A549 (cell line): ENCODE results near the gene TM2D3. TPM values are rescaled to one million over a fixed set of nuclear protein-coding genes. Genes with fewer than 3 reads are reported as not detected.

Experiments
- ATAC-seq, 2 experiments: fragments of 200-7000 bp in 1 of 2; fragments of >200 bp in 1 of 2; cut with Nextera tagmentation in 1 of 2; cut with Tn5 transposase in 1 of 2; 3 replicates each; pipeline versions ENCODE4 v1.8.0 to v1.9.1; 2018 to 2020; ENCODE audit warnings: mild to moderate bottlenecking in 1 of 2, moderate library complexity in 1 of 2
- CTCF ChIA-PET: fragments of 300-600 bp; sonication (Branson Sonifier 250); formaldehyde crosslinking; extraction: SDS; loops from one replicate; lab custom pipeline; 2021; ENCODE audit warnings: antibody characterized with exemption, inconsistent platforms; lab: Yijun Ruan, JAX
- POLR2A ChIA-PET: fragments of 350-600 bp; formaldehyde crosslinking; extraction: SDS; loops from one replicate; lab custom pipeline; 2021; ENCODE audit warnings: antibody characterized with exemption, inconsistent platforms; lab: Yijun Ruan, JAX
- DNase-seq, 2 experiments: peaks; one replicate each; pipeline versions ENCODE4 v3.0.0 to v3.0.0-alpha.2; 2011 to 2016; ENCODE audit warnings: low read depth in 1 of 2, low spot score in 1 of 2
- FAIRE-seq: peaks from 2 replicates; lab custom pipeline; 2011; peaks lifted over from hg19 to GRCh38; lab: Jason Lieb, UNC
- H3K27ac ChIP-seq, 2 experiments: fragments of >200 bp; sonication (Bioruptor Twin); formaldehyde crosslinking; 3 replicates each; pipeline ENCODE4 v1.5.1; 2016 to 2017
- H3K4me1 ChIP-seq: fragments of >200 bp; sonication (Bioruptor Twin); formaldehyde crosslinking; 3 replicates; pipeline ENCODE4 v1.6.1; 2016
- H3K4me2 ChIP-seq: fragments of >200 bp; sonication (Bioruptor Twin); formaldehyde crosslinking; 3 replicates; pipeline ENCODE4 v1.6.1; 2016
- H3K4me3 ChIP-seq: fragments of >200 bp; sonication (Bioruptor Twin); formaldehyde crosslinking; 3 replicates; pipeline ENCODE4 v1.5.1; 2016
- H3K9me3 ChIP-seq: fragments of >200 bp; sonication (Bioruptor Twin); formaldehyde crosslinking; 3 replicates; pipeline ENCODE4 v1.6.1; 2016
- CBX2 ChIP-seq: fragments of 200-600 bp; sonication (generic); IDR thresholded peaks from 2 replicates; pipeline ENCODE4 v1.6.1; 2016; ENCODE audit warnings: low read depth, mild to moderate bottlenecking, borderline replicate concordance
- CBX8 ChIP-seq: fragments of 200-600 bp; sonication (generic); IDR thresholded peaks from 2 replicates; pipeline ENCODE4 v1.6.1; 2016
- ELK1 ChIP-seq: fragments of 150-350 bp; IDR thresholded peaks from 2 replicates; pipeline ENCODE4 v1.6.1; 2014; ENCODE audit warnings: low read depth, mild to moderate bottlenecking, low read length
- FOSL2 ChIP-seq, 2 experiments: fragments of 450-650 bp in 1 of 2; fragments of >200 bp in 1 of 2; sonication (Bioruptor Twin) in 1 of 2; formaldehyde crosslinking; IDR thresholded peaks; 2 replicates each; pipeline versions ENCODE4 v1.5.0 to v1.6.1; 2016 to 2020; ENCODE audit warnings: mild to moderate bottlenecking in 1 of 2, moderate library complexity in 1 of 2
- HES2 ChIP-seq: fragments of >200 bp; sonication (Bioruptor Twin); formaldehyde crosslinking; IDR thresholded peaks from 2 replicates; pipeline ENCODE4 v1.6.1; 2016
- HEYL ChIP-seq: fragments of 250-450 bp; sonication (Bioruptor Pico); IDR thresholded peaks from 2 replicates; pipeline ENCODE4 v1.8.0; 2021; ENCODE audit warnings: mild to moderate bottlenecking, moderate library complexity
- HOXA7 ChIP-seq: fragments of 250-450 bp; sonication (Bioruptor Pico); IDR thresholded peaks from 2 replicates; pipeline ENCODE4 v1.5.0; 2020; ENCODE audit warnings: mild to moderate bottlenecking, moderate library complexity
- NFE2L2 ChIP-seq: fragments of 150-350 bp; conservative IDR thresholded peaks from 2 replicates; pipeline ENCODE4 v1.6.1; 2014; ENCODE audit warnings: low read length
- RAD21 ChIP-seq, 2 experiments: fragments of >200 bp in 1 of 2; sonication (Bioruptor Twin) in 1 of 2; formaldehyde crosslinking in 1 of 2; IDR thresholded peaks in 1 of 2; conservative IDR thresholded peaks in 1 of 2; 2 replicates in 1 of 2; 3 replicates in 1 of 2; pipeline ENCODE4 v1.6.1; 2012 to 2018; ENCODE audit warnings: inconsistent platforms in 1 of 2
- RARB ChIP-seq: fragments of 250-450 bp; sonication (Bioruptor Pico); IDR thresholded peaks from 2 replicates; pipeline ENCODE4 v1.8.0; 2021; ENCODE audit warnings: mild to moderate bottlenecking, moderate library complexity
- RCOR1 ChIP-seq: fragments of 150-350 bp; IDR thresholded peaks from 2 replicates; pipeline ENCODE4 v1.6.1; 2014; ENCODE audit warnings: antibody characterized with exemption, low read length, low read depth
- SREBF2 ChIP-seq: fragments of 450-650 bp; IDR thresholded peaks from 2 replicates; pipeline ENCODE4 v1.6.1; 2014; ENCODE audit warnings: mild to moderate bottlenecking, moderate library complexity
- TFCP2L1 ChIP-seq: fragments of 250-450 bp; sonication (Bioruptor Pico); IDR thresholded peaks from 2 replicates; pipeline ENCODE4 v1.5.0; 2021; ENCODE audit warnings: mild to moderate bottlenecking
- TP53 ChIP-seq: fragments of 250-450 bp; sonication (Bioruptor Pico); IDR thresholded peaks from 2 replicates; pipeline ENCODE4 v1.5.0; 2021; ENCODE audit warnings: mild to moderate bottlenecking, moderate library complexity
- ZSCAN20 ChIP-seq: fragments of 250-450 bp; sonication (Bioruptor Pico); IDR thresholded peaks from 2 replicates; pipeline ENCODE4 v1.8.0; 2022; ENCODE audit warnings: mild to moderate bottlenecking, moderate library complexity
- WGBS: methylation state at CpG from one replicate; pipeline ENCODE4 v1.1.6; 2017; ENCODE audit errors: missing lambda C conversion rate; 5-methylcytosine and 5-hydroxymethylcytosine counted together
- polyA plus RNA-seq, 4 experiments: library from polyadenylated mRNA; depleted of rRNA in 3 of 4; stranded (reverse); fragments of >200 nt; fragmentation: RNase III in 1 of 4; extraction: RNeasy Plus Mini Kit Qiagen cat#74134 plus additional on column Dnase treatment in 1 of 4; gene quantifications; 2 replicates in 3 of 4; 3 replicates in 1 of 4; pipeline ENCODE4 v1.2.3, GENCODE V29; 2011 to 2017
- TF ChIP-seq, protein P1 (sequence below): fragments of 250-450 bp; sonication (Bioruptor Pico); IDR thresholded peaks from 2 replicates; pipeline ENCODE4 v1.5.0; 2020; ENCODE audit warnings: low read depth, mild to moderate bottlenecking, moderate library complexity
- TF ChIP-seq, protein P2 (sequence below): IDR thresholded peaks from 2 replicates; pipeline ENCODE4 v1.6.1; 2012
- TF ChIP-seq, protein P3 (sequence below): fragments of 450-650 bp; IDR thresholded peaks from 2 replicates; pipeline ENCODE4 v1.6.1; 2014; ENCODE audit warnings: antibody characterized with exemption

Gene TM2D3
- polyA plus RNA-seq, 2 of the 4 experiments (the other 2 are of a cell fraction): 39.6 to 76.6 TPM

DNA sequence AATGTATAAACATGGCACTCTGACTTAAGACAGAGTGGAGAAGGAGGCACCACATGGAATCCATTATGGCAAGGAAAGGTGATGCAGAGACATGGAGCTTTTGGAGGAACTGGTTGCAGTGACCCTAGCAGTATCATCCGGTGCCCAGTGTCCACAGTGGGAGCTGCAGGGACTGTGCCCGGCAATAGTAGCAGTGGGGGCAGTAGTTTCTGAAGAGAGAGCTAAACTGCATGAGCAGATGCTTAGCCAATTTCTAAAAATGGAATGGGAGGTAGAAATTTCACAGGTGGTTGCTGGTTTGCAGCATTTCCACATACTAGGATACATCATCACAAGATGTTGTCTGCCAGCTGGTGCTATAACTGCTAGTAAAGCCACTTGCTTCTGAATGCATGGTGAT is 7.8 kb upstream of the TM2D3 start:
- Histone ChIP-seq H3K4me3 (no peak overlapping the region), H3K9me3 (no peaks in the 10 kb centered on the region), H3K27ac (no peak overlapping the region), H3K4me2 (no peak overlapping the region), H3K4me1 (no peaks in the 10 kb centered on the region)
- DNase-seq: no peak
- 96% methylated on average over 2 of the region's 2 CpGs for WGBS
- no peak for ATAC-seq
- TF ChIP-seq TP53 (CRISPR knock-in tag): no peak
- no peak for TF ChIP-seq RAD21 (conservative IDR thresholded peaks at IDR 0.05 in 1 of 2, IDR thresholded peaks at IDR 0.05 in 1 of 2)
- no peak for FAIRE-seq
- POLR2A ChIA-PET: no interaction called here
- CTCF ChIA-PET: interaction anchor here (0.7 to 9.2 kb wide), 4 partner anchors 19 to 344 kb away, joined by 3 to 71 read pairs (median 3); no protein-coding TSS in a partner anchor

DNA sequence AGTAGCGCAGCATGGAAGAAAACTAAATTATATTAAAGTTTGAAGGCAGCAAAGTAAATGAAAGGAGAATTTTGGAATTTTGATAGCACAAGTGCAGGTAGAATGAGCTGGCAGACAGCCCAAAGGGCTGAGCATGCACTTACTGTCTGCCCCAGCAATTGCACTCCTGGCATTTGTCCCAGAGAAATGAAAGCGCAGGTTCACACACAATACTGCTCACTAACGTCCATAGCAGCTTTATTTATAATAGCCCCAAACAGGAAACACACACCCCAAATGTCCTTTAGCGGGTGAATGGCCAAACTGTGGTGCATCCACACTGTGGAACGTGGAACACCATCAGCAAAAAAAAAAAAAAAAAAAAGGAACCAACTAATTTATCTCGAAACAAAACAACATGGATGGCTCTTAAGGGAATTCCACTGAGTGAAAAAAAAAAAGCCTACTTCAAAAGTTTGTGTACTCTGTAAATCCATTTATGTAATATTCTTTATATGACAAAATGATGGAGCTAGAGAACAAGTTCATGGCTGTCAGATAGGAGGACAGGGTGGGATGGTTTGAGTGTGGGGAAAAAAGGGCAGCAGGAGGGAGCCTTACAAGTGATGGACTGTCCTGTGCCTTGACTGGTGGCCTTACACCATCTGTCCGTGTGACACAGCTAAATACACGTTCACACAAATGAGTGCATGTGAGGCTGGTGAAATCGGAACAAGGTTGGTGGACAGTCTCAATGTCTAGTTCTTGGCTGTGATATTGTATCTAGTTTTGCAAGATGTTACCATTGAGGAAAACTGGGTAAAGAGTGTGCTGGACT is 6.0 kb upstream of the TM2D3 start:
- CTCF ChIA-PET: interaction anchor here (0.6 to 9.2 kb wide), 6 partner anchors 10 to 400 kb away, joined by 4 to 71 read pairs (median 5); no protein-coding TSS in a partner anchor
- Histone ChIP-seq H3K4me3 (no peak overlapping the region), H3K4me1 (peaks cover 3% of the 10 kb centered on the region; the same call in 1 of the 3 replicates), H3K4me2 (no peak overlapping the region), H3K9me3 (no peaks in the 10 kb centered on the region), H3K27ac (no peak overlapping the region)
- ATAC-seq (no peak), FAIRE-seq (no peak), DNase-seq (no peak)
- 84% methylated on average over 9 of the region's 9 CpGs for WGBS
- POLR2A ChIA-PET: no interaction called here
- TF ChIP-seq ELK1 (no peak), RAD21 (conservative IDR thresholded peaks at IDR 0.05 in 1 of 2, IDR thresholded peaks at IDR 0.05 in 1 of 2) (no peak), RARB (no peak), ZSCAN20 (CRISPR knock-in tag) (no peak), CBX2 (no peak), HOXA7 (CRISPR knock-in tag) (no peak), RCOR1 (no peak), TFCP2L1 (CRISPR knock-in tag) (no peak), SREBF2 (no peak), NFE2L2 (no peak), FOSL2 (IDR thresholded peaks at IDR 0.05) (no peak), FOSL2 (CRISPR knock-in tag; IDR thresholded peaks at IDR 0.05) (no peak), HES2 (no peak), HEYL (CRISPR knock-in tag) (no peak), CBX8 (no peak)
- TF ChIP-seq, protein P1, sequence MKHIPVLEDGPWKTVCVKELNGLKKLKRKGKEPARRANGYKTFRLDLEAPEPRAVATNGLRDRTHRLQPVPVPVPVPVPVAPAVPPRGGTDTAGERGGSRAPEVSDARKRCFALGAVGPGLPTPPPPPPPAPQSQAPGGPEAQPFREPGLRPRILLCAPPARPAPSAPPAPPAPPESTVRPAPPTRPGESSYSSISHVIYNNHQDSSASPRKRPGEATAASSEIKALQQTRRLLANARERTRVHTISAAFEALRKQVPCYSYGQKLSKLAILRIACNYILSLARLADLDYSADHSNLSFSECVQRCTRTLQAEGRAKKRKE (CRISPR knock-in tag): no peak
- TF ChIP-seq, protein P2, sequence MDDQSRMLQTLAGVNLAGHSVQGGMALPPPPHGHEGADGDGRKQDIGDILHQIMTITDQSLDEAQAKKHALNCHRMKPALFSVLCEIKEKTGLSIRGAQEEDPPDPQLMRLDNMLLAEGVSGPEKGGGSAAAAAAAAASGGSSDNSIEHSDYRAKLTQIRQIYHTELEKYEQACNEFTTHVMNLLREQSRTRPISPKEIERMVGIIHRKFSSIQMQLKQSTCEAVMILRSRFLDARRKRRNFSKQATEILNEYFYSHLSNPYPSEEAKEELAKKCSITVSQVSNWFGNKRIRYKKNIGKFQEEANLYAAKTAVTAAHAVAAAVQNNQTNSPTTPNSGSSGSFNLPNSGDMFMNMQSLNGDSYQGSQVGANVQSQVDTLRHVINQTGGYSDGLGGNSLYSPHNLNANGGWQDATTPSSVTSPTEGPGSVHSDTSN: no peak
- TF ChIP-seq, protein P3, sequence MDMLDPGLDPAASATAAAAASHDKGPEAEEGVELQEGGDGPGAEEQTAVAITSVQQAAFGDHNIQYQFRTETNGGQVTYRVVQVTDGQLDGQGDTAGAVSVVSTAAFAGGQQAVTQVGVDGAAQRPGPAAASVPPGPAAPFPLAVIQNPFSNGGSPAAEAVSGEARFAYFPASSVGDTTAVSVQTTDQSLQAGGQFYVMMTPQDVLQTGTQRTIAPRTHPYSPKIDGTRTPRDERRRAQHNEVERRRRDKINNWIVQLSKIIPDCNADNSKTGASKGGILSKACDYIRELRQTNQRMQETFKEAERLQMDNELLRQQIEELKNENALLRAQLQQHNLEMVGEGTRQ: no peak
